Melanocyte of skin (primary cell): Measurements from ENCODE around the gene RABGGTB. TPM values are rescaled to one million over a fixed set of nuclear protein-coding genes. Genes with fewer than 3 reads are reported as not detected.

Experiments used
- small RNA-seq, 2 donors: library from RNA; depleted of rRNA; stranded (forward); fragments of <200 nt; gene quantifications; one replicate each; pipeline ENCODE3, GENCODE V24; 2012
- total RNA-seq, 2 donors: library from RNA; depleted of rRNA; stranded (reverse); fragments of >200 nt; gene quantifications; 2 replicates each; pipeline ENCODE4 v1.2.3, GENCODE V29; 2012

RABGGTB gene
- total RNA-seq, result 100 to 1,000 TPM; 102 to 199 TPM

GRCh38 chr1:75785983-75786853 is at the start of gene RABGGTB:
Gene RABGGTB, plus strand, starts transcription at chr1:75786256. Its CDS starts 16 bp downstream, at chr1:75786272.

DNA sequence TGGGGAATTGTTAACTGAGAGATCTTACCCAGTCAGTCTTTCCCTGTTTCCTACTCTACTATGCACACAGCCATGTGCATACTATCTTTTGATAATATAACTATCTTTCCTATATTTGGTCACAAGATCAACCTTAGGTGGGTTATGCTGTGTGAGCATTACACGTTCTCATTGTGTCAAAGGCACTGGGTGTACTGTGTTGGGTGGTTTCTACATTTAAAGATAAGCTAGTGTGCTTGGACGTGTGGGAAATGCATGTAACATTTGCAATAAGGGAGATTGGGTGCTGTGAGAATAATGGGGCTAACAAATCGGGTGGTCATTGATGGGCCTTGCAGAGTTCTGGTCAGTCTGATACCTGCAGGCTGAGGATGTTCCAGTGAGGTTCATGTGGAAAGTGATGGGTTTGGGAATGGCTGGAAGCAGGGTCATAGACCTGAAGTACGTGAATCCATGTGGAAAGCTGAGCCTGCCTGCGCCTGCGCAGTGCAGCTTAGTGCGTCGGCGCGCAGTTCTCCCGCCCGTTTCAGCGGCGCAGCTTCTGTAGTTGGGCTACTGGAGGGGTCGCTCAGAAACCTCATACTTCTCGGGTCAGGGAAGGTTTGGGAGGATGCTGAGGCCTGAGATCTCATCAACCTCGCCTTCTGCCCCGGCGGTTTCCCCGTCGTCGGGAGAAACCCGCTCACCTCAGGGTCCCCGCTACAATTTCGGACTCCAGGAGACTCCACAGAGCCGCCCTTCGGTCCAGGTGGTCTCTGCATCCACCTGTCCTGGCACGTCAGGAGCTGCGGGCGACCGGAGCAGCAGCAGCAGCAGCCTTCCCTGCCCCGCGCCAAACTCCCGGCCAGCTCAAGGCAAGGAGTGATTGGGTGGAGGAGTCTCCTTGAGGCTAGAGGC is 10.6 kb downstream of the RABGGTB start, which contains the start of gene MSH4:
Gene MSH4, plus strand, starts transcription at position 507 of the 897 bp plus-strand sequence. Its CDS starts 104 bp downstream, at position 611.

Small RNA genes lying within 50 kb of the gene (small RNA-seq; reads per million reads assigned to genes)
- gene SNORD45A (0 reads per million in 2 donors), gene SNORD45B (0 reads per million in 2 donors), gene SNORD45C (0 reads per million in 2 donors)

Other genes starting within 250 kb of the RABGGTB start
- under 1 TPM in 1 of 2 donors, not detected in 1; under 0.01 TPM for gene SLC44A5, start 175.1 kb upstream of the RABGGTB start, total RNA-seq
- 10 to 100 TPM; 66.4 to 98.2 TPM for gene ACADM, start 61.5 kb upstream of the RABGGTB start, total RNA-seq
- under 1 TPM; under 0.01 to 0.34 TPM for gene MSH4, start 10.6 kb downstream of the RABGGTB start, total RNA-seq
- gene ASB17, start 146.1 kb downstream of the RABGGTB start, total RNA-seq, result not detected